HepG2 (cell line): ENCODE data around the gene TDP2. TPM values are rescaled to one million over a fixed set of nuclear protein-coding genes. Genes with fewer than 3 reads are reported as not detected.
"Not testable (repeated sequence)": the region's sequence is repeated elsewhere in the genome, so short reads cannot be mapped to it uniquely, and the experiment has no call there.

Experiments
- ATAC-seq: fragments of 200-7000 bp; cut with Tn5 transposase; 3 replicates; pipeline ENCODE4 v1.9.1; 2020; ENCODE audit warnings: mild to moderate bottlenecking, moderate library complexity
- BruUV-seq: library from RNA; stranded (reverse); fragments of 400-500 nt; replicated peaks from 2 replicates; lab custom pipeline; 2021; lab: Mats Ljungman, UMichigan
- CTCF ChIA-PET: fragments of 300-600 bp; formaldehyde crosslinking; extraction: SDS; loops from one replicate; lab custom pipeline; 2021; ENCODE audit warnings: low total read pairs, inconsistent platforms, low intra/inter-chr PET ratio; lab: Yijun Ruan, JAX
- POLR2A ChIA-PET: fragments of 350-600 bp; sonication (Branson Sonifier 250); formaldehyde crosslinking; loops from one replicate; lab custom pipeline; 2020; ENCODE audit warnings: antibody characterized with exemption, inconsistent platforms; lab: Yijun Ruan, JAX
- DNase-seq: peaks from one replicate; pipeline ENCODE4 v3.0.0-alpha.2; 2015; ENCODE audit warnings: low spot score
- FAIRE-seq: peaks from 3 replicates; lab custom pipeline; 2011; peaks lifted over from hg19 to GRCh38; lab: Jason Lieb, UNC
- H2AFZ ChIP-seq: one replicate; pipeline ENCODE4 v1.6.1; 2011; ENCODE audit warnings: low read length, inconsistent platforms
- H3K27ac ChIP-seq: fragments of 300-600 bp; 3 replicates; pipeline ENCODE4 v1.8.0; 2011; ENCODE audit warnings: mixed run types, mild to moderate bottlenecking, mixed read lengths, low read length, inconsistent platforms; ENCODE audit not compliant: insufficient read depth; ENCODE audit errors: extremely low read length
- H3K27me3 ChIP-seq, 2 experiments: fragments of 200-600 bp in 1 of 2; 2 replicates in 1 of 2; 3 replicates in 1 of 2; pipeline versions ENCODE4 v1.6.0 to v1.8.0; 2011; ENCODE audit warnings: low read length in 2 of 2, mild to moderate bottlenecking in 2 of 2, moderate library complexity in 2 of 2, inconsistent platforms in 1 of 2; ENCODE audit not compliant: insufficient read depth in 2 of 2, control insufficient read depth in 1 of 2
- H3K36me3 ChIP-seq, 2 experiments: fragments of 200-600 bp in 1 of 2; replicated peaks in 1 of 2; 2 replicates in 1 of 2; 3 replicates in 1 of 2; pipeline versions ENCODE4 v1.5.1 to v1.8.0; 2011; ENCODE audit warnings: low read length in 2 of 2, inconsistent platforms in 1 of 2; ENCODE audit not compliant: insufficient read depth in 2 of 2, control insufficient read depth in 1 of 2
- H3K4me1 ChIP-seq: 2 replicates; pipeline ENCODE4 v1.5.1; 2012; ENCODE audit warnings: low read length, inconsistent platforms; ENCODE audit not compliant: insufficient read depth
- H3K4me2 ChIP-seq: 2 replicates; pipeline ENCODE4 v1.6.0; 2011; ENCODE audit warnings: low read depth, low read length, inconsistent platforms
- H3K4me3 ChIP-seq, 3 experiments: fragments of 200-600 bp in 1 of 3; sonication (generic), shearing (Covaris generic) in 1 of 3; replicated peaks in 1 of 3; 2 replicates each; pipeline ENCODE4 v1.5.1; 2011 to 2016; ENCODE audit warnings: low read length in 3 of 3, inconsistent platforms in 2 of 3, low read depth in 2 of 3, mild to moderate bottlenecking in 2 of 3, control low read depth in 1 of 3, mixed read lengths in 1 of 3; ENCODE audit not compliant: insufficient read depth in 1 of 3
- H3K79me2 ChIP-seq: one replicate; pipeline ENCODE4 v1.6.1; 2011; ENCODE audit warnings: low read length, inconsistent platforms; ENCODE audit not compliant: insufficient read depth
- H3K9ac ChIP-seq: 2 replicates; pipeline ENCODE4 v1.6.0; 2011; ENCODE audit warnings: mild to moderate bottlenecking, low read depth, low read length, inconsistent platforms; ENCODE audit not compliant: insufficient read depth
- H3K9me3 ChIP-seq: 2 replicates; pipeline ENCODE4 v1.5.1; 2012; ENCODE audit warnings: mild to moderate bottlenecking, low read length
- H4K20me1 ChIP-seq: 2 replicates; pipeline ENCODE4 v1.6.0; 2011; ENCODE audit warnings: inconsistent platforms, mild to moderate bottlenecking, low read length, moderate library complexity; ENCODE audit not compliant: insufficient read depth
- PITX1 ChIP-seq: sonication (generic); formaldehyde crosslinking; IDR thresholded peaks from 2 replicates; pipeline ENCODE4 v1.5.1; 2020; ENCODE audit warnings: mild to moderate bottlenecking, missing genetic modification reagents
- RAD21 ChIP-seq: fragments of 450-650 bp; formaldehyde crosslinking; IDR thresholded peaks from 2 replicates; pipeline ENCODE4 v1.5.0; 2020; ENCODE audit warnings: mild to moderate bottlenecking
- SMC3 ChIP-seq: IDR thresholded peaks from 2 replicates; pipeline ENCODE4 v1.6.1; 2011; ENCODE audit warnings: low read length, improper control_type of control experiment
- STAG1 ChIP-seq: sonication (generic); formaldehyde crosslinking; IDR thresholded peaks from 2 replicates; pipeline ENCODE4 v1.4.0; 2020; ENCODE audit warnings: missing genetic modification reagents
- ZBTB38 ChIP-seq: sonication (generic); formaldehyde crosslinking; IDR thresholded peaks from 2 replicates; pipeline ENCODE4 v1.5.1; 2020; ENCODE audit warnings: mild to moderate bottlenecking, missing genetic modification reagents
- ZNF878 ChIP-seq: sonication (generic); formaldehyde crosslinking; IDR thresholded peaks from 2 replicates; pipeline ENCODE4 v1.8.1; 2023; ENCODE audit warnings: mild to moderate bottlenecking, missing genetic modification reagents, moderate library complexity
- WGBS: methylation state at CpG from one replicate; pipeline ENCODE4 v1.1.6; 2017; ENCODE audit warnings: low lambda C conversion rate; 5-methylcytosine and 5-hydroxymethylcytosine counted together
- in situ Hi-C: cut with HindIII; loops from 2 replicates; pipeline ENCODE4 v1.10.0; 2017; ENCODE audit warnings: low pct_unique_long_range_greater_than_20kb; ENCODE audit not compliant: extremely low pct_ligation_motif_present
- intact Hi-C: fragments of 100-400 bp; cut with micrococcal nuclease; formaldehyde crosslinking; loops from one replicate; pipeline ENCODE4 v1.10.0; 2022; ENCODE audit not compliant: unreplicated experiment
- polyA plus RNA-seq, 8 experiments: library from polyadenylated mRNA; depleted of rRNA in 3 of 8; stranded (reverse) in 7 of 8; unstranded in 1 of 8; fragments of >200 nt; fragmentation: Illumina TruSeq in 4 of 8; extraction: Trizol in 4 of 8; gene quantifications; 2 replicates each; pipeline versions ENCODE4 v1.2.1 to v1.2.3, GENCODE V29; 2011 to 2016; ENCODE audit warnings: low read depth in 4 of 8, missing spikeins in 1 of 8, mixed read lengths in 1 of 8; ENCODE audit not compliant: insufficient read depth in 1 of 8
- total RNA-seq, 5 experiments: library from RNA; depleted of rRNA; stranded (reverse); fragments of >200 nt; fragmentation: Illumina TruSeq; extraction: Trizol; gene quantifications; 2 replicates each; pipeline ENCODE4 v1.2.3, GENCODE V29; 2016; ENCODE audit warnings: low read depth in 1 of 5
- TF ChIP-seq, protein P1 (sequence below): sonication (generic); formaldehyde crosslinking; IDR thresholded peaks from 2 replicates; pipeline ENCODE4 v1.4.0; 2020; ENCODE audit warnings: missing genetic modification reagents
- TF ChIP-seq, protein P2 (sequence below): IDR thresholded peaks from 2 replicates; pipeline ENCODE4 v1.6.1; 2016; ENCODE audit warnings: mild to moderate bottlenecking
- TF ChIP-seq, protein P3 (sequence below): IDR thresholded peaks from 2 replicates; pipeline ENCODE4 v1.6.1; 2012; ENCODE audit warnings: low read depth, low read length, improper control_type of control experiment
- TF ChIP-seq, protein P4 (sequence below), 2 experiments: fragments of 450-650 bp in 1 of 2; sonication (generic) in 1 of 2; formaldehyde crosslinking; IDR thresholded peaks; 2 replicates each; pipeline versions ENCODE4 v1.5.0 to v1.8.0; 2020 to 2022; ENCODE audit warnings: mild to moderate bottlenecking in 1 of 2, missing genetic modification reagents in 1 of 2
- TF ChIP-seq, protein P5 (sequence below): sonication (generic); formaldehyde crosslinking; IDR thresholded peaks from 2 replicates; pipeline ENCODE4 v1.5.0; 2020; ENCODE audit warnings: mild to moderate bottlenecking, missing genetic modification reagents, moderate library complexity

TDP2 gene
- total and polyA plus RNA-seq, 2 of the 13 experiments (the other 11 are each of a cell fraction or from before 2014, with no cell fraction given), result 30.5 to 42.6 TPM

DNA sequence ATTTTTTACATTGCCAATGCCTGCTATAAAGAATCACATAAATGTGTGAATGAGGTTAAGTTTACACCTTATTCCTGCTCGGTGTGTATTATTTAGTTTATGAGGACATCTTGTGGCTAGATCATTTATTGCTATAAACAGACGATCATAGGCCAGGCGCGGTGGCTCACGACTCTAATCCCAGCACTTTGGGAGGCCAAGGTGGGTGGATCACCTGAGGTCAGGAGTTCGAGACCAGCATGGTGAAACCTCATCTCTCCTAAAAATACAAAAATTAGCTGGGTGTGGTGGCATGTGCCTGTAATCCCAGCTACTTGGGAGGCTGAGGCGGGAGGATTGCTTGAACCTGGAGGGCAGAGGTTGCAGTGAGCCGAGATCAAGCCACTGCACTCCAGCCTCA lies 28.9 kb upstream of the TDP2 start:
- H3K27me3 ChIP-seq, result not testable (repeated sequence)
- CTCF ChIA-PET, result interaction anchor here (1.3 to 4.2 kb wide), 3 partner anchors 109 to 171 kb away, joined by 4 to 105 read pairs (median 5); no protein-coding TSS in a partner anchor
- in situ Hi-C loops, result loop anchor here (5.0 to 10.0 kb wide), 2 partner anchors 113 to 261 kb away; no protein-coding TSS in a partner anchor

More for the DNA sequence above, 28.9 kb upstream of the TDP2 start:
- intact Hi-C loops, result loop anchor here (1.0 to 10.0 kb wide), 5 partner anchors 29 to 265 kb away; partner anchors contain the start of genes ACOT13, ALDH5A1 and TDP2
- H3K36me3 ChIP-seq, H3K79me2 ChIP-seq, H3K4me3 ChIP-seq, H2AFZ ChIP-seq, H3K27ac ChIP-seq, BruUV-seq, H3K9ac ChIP-seq, H4K20me1 ChIP-seq, H3K9me3 ChIP-seq, POLR2A ChIA-PET, H3K4me2 ChIP-seq: not testable (repeated sequence)
- 41% methylated on average over 8 of the region's 8 CpGs for WGBS
- peaks cover 17% of the 10 kb centered on the region for H3K4me1 ChIP-seq
- DNase-seq, result peak; percentile 45
- ATAC-seq, result peak; percentile 81
- 0 out of 2 replicates have a peak, but pooled peaks have one; percentile 29 for TF ChIP-seq ZBTB38 (CRISPR knock-in tag)
- peak; percentile 91 for TF ChIP-seq STAG1
- peak; percentile 83 for TF ChIP-seq RAD21
- peak; percentile 68 for TF ChIP-seq SMC3
- TF ChIP-seq ZNF878, result 0 out of 2 replicates have a peak, but pooled peaks have one; percentile 43
- 0 out of 2 replicates have a peak, but pooled peaks have one; percentile 20 for TF ChIP-seq PITX1 (CRISPR knock-in tag)
- TF ChIP-seq, protein P1, sequence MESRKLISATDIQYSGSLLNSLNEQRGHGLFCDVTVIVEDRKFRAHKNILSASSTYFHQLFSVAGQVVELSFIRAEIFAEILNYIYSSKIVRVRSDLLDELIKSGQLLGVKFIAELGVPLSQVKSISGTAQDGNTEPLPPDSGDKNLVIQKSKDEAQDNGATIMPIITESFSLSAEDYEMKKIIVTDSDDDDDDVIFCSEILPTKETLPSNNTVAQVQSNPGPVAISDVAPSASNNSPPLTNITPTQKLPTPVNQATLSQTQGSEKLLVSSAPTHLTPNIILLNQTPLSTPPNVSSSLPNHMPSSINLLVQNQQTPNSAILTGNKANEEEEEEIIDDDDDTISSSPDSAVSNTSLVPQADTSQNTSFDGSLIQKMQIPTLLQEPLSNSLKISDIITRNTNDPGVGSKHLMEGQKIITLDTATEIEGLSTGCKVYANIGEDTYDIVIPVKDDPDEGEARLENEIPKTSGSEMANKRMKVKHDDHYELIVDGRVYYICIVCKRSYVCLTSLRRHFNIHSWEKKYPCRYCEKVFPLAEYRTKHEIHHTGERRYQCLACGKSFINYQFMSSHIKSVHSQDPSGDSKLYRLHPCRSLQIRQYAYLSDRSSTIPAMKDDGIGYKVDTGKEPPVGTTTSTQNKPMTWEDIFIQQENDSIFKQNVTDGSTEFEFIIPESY, result peak; percentile 85
- TF ChIP-seq, protein P2, sequence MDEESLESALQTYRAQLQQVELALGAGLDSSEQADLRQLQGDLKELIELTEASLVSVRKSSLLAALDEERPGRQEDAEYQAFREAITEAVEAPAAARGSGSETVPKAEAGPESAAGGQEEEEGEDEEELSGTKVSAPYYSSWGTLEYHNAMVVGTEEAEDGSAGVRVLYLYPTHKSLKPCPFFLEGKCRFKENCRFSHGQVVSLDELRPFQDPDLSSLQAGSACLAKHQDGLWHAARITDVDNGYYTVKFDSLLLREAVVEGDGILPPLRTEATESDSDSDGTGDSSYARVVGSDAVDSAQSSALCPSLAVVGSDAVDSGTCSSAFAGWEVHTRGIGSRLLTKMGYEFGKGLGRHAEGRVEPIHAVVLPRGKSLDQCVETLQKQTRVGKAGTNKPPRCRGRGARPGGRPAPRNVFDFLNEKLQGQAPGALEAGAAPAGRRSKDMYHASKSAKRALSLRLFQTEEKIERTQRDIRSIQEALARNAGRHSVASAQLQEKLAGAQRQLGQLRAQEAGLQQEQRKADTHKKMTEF (CRISPR knock-in tag), result 0 out of 2 replicates have a peak, but pooled peaks have one; percentile 18
- TF ChIP-seq, protein P3, sequence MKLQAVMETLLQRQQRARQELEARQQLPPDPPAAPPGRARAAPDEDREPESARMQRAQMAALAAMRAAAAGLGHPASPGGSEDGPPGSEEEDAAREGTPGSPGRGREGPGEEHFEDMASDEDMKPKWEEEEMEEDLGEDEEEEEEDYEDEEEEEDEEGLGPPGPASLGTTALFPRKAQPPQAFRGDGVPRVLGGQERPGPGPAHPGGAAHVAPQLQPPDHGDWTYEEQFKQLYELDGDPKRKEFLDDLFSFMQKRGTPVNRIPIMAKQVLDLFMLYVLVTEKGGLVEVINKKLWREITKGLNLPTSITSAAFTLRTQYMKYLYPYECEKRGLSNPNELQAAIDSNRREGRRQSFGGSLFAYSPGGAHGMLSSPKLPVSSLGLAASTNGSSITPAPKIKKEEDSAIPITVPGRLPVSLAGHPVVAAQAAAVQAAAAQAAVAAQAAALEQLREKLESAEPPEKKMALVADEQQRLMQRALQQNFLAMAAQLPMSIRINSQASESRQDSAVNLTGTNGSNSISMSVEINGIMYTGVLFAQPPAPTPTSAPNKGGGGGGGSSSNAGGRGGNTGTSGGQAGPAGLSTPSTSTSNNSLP, result peak; percentile 54; the same call in 1 of the 2 replicates
- TF ChIP-seq, protein P4, sequence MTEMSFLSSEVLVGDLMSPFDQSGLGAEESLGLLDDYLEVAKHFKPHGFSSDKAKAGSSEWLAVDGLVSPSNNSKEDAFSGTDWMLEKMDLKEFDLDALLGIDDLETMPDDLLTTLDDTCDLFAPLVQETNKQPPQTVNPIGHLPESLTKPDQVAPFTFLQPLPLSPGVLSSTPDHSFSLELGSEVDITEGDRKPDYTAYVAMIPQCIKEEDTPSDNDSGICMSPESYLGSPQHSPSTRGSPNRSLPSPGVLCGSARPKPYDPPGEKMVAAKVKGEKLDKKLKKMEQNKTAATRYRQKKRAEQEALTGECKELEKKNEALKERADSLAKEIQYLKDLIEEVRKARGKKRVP (CRISPR knock-in tag; IDR thresholded peaks at IDR 0.05), result 0 out of 4 replicates have a peak, but pooled peaks of 1 of the 2 experiments have one; percentile 8
- TF ChIP-seq, protein P5, sequence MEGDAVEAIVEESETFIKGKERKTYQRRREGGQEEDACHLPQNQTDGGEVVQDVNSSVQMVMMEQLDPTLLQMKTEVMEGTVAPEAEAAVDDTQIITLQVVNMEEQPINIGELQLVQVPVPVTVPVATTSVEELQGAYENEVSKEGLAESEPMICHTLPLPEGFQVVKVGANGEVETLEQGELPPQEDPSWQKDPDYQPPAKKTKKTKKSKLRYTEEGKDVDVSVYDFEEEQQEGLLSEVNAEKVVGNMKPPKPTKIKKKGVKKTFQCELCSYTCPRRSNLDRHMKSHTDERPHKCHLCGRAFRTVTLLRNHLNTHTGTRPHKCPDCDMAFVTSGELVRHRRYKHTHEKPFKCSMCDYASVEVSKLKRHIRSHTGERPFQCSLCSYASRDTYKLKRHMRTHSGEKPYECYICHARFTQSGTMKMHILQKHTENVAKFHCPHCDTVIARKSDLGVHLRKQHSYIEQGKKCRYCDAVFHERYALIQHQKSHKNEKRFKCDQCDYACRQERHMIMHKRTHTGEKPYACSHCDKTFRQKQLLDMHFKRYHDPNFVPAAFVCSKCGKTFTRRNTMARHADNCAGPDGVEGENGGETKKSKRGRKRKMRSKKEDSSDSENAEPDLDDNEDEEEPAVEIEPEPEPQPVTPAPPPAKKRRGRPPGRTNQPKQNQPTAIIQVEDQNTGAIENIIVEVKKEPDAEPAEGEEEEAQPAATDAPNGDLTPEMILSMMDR (CRISPR knock-in tag), result peak; percentile 84
- FAIRE-seq, result peak; percentile 23
